ENCODE measurements around the gene EHD4.

- no peak for TF ChIP-seq EZH2phosphoT487 (IDR thresholded peaks at IDR 0.05; ENCODE audit: borderline replicate concordance)
- TF ChIP-seq CTCF (conservative IDR thresholded peaks at IDR 0.05; ENCODE audit: low read length) = no peak
These were observed 81.1 kb downstream of the EHD4 start for GRCh38 chr15:41891226-41891625.

All from Loucy (cell line).